Stomach smooth muscle (tissue), 2 donors: Measurements from ENCODE around the gene PIK3R1.

Experiments
- H3K27ac ChIP-seq: one replicate; pipeline ENCODE4 v1.7.0; 2013; ENCODE audit warnings: mild to moderate bottlenecking, low read length, inconsistent platforms
- H3K27me3 ChIP-seq, 2 donors: one replicate each; pipeline ENCODE4 v1.7.0; 2013; ENCODE audit warnings: low read length in 2 of 2; ENCODE audit not compliant: insufficient read depth in 2 of 2, control insufficient read depth in 1 of 2
- H3K36me3 ChIP-seq, 2 donors: one replicate each; pipeline ENCODE4 v1.7.0; 2013; ENCODE audit warnings: low read length in 2 of 2; ENCODE audit not compliant: control insufficient read depth in 2 of 2, insufficient read depth in 2 of 2
- H3K4me1 ChIP-seq: one replicate; pipeline ENCODE4 v1.7.0; 2013; ENCODE audit warnings: low read length; ENCODE audit not compliant: control insufficient read depth, insufficient read depth
- H3K4me3 ChIP-seq, 2 donors: one replicate each; pipeline ENCODE4 v1.7.0; 2013; ENCODE audit warnings: low read length in 2 of 2
- H3K9ac ChIP-seq, 2 donors: one replicate each; pipeline ENCODE4 v1.7.0; 2013; ENCODE audit warnings: low read length in 2 of 2, mild to moderate bottlenecking in 1 of 2
- H3K9me3 ChIP-seq, 2 donors: one replicate each; pipeline ENCODE4 v1.7.0; 2013; ENCODE audit warnings: low read length in 2 of 2; ENCODE audit not compliant: control insufficient read depth in 2 of 2
- donor health status: healthy.
- donor health status: Pancreatic carcinoma.

Gene PIK3R1

GRCh38 chr5:68306361-68307014, 90.9 kb downstream of the PIK3R1 start:
- H3K4me1 ChIP-seq, result no peaks in the 10 kb centered on the region
- no peaks in the 10 kb centered on the region for H3K9me3 ChIP-seq
- H3K4me3 ChIP-seq, result no peak overlapping the region
- no peaks in the 10 kb centered on the region for H3K27me3 ChIP-seq
- no peak overlapping the region for H3K27ac ChIP-seq
- H3K9ac ChIP-seq, result no peak overlapping the region
- H3K36me3 ChIP-seq, result peaks cover 0 to 2% of the 10 kb centered on the region in 2 donors

GRCh38 chr5:68313336-68313735, 97.8 kb downstream of the PIK3R1 start:
- H3K4me1 ChIP-seq, result no peaks in the 10 kb centered on the region
- no peaks in the 10 kb centered on the region for H3K36me3 ChIP-seq
- H3K27me3 ChIP-seq, result no peaks in the 10 kb centered on the region
- H3K4me3 ChIP-seq, result no peak overlapping the region
- no peak overlapping the region for H3K9ac ChIP-seq
- H3K9me3 ChIP-seq, result no peaks in the 10 kb centered on the region
- no peak overlapping the region for H3K27ac ChIP-seq

GRCh38 chr5:68314465-68314864, 98.9 kb downstream of the PIK3R1 start:
- H3K4me3 ChIP-seq, result no peak overlapping the region
- no peaks in the 10 kb centered on the region for H3K4me1 ChIP-seq
- no peak overlapping the region for H3K27ac ChIP-seq
- no peak overlapping the region for H3K9ac ChIP-seq
- no peaks in the 10 kb centered on the region for H3K27me3 ChIP-seq
- H3K9me3 ChIP-seq, result no peaks in the 10 kb centered on the region
- no peaks in the 10 kb centered on the region for H3K36me3 ChIP-seq

- Histone ChIP-seq H3K9ac (no peak overlapping the region), H3K9me3 (no peaks in the 10 kb centered on the region), H3K4me3 (no peak overlapping the region), H3K36me3 (no peaks in the 10 kb centered on the region), H3K4me1 (no peaks in the 10 kb centered on the region), H3K27ac (no peak overlapping the region), H3K27me3 (no peaks in the 10 kb centered on the region)
Measured at GRCh38 chr5:68315679-68316271, 100.2 kb downstream of the PIK3R1 start.

GRCh38 chr5:68316469-68316868, 100.9 kb downstream of the PIK3R1 start:
- H3K9me3 ChIP-seq, result no peaks in the 10 kb centered on the region
- no peaks in the 10 kb centered on the region for H3K4me1 ChIP-seq
- no peak overlapping the region for H3K9ac ChIP-seq
- H3K27me3 ChIP-seq, result no peaks in the 10 kb centered on the region
- no peaks in the 10 kb centered on the region for H3K36me3 ChIP-seq
- no peak overlapping the region for H3K27ac ChIP-seq
- H3K4me3 ChIP-seq, result no peak overlapping the region

GRCh38 chr5:68317646-68318045, 102.1 kb downstream of the PIK3R1 start:
- H3K9me3 ChIP-seq, result no peaks in the 10 kb centered on the region
- H3K27ac ChIP-seq, result no peak overlapping the region
- H3K27me3 ChIP-seq, result no peaks in the 10 kb centered on the region
- no peak overlapping the region for H3K4me3 ChIP-seq
- H3K9ac ChIP-seq, result no peak overlapping the region
- H3K36me3 ChIP-seq, result no peaks in the 10 kb centered on the region
- H3K4me1 ChIP-seq, result no peaks in the 10 kb centered on the region

GRCh38 chr5:68318955-68319705, 103.6 kb downstream of the PIK3R1 start:
- Histone ChIP-seq H3K27ac (no peak overlapping the region), H3K4me1 (no peaks in the 10 kb centered on the region), H3K27me3 (no peaks in the 10 kb centered on the region)

GRCh38 chr5:68319706-68320412, 104.3 kb downstream of the PIK3R1 start:
- Histone ChIP-seq H3K9me3 (no peaks in the 10 kb centered on the region), H3K27me3 (no peaks in the 10 kb centered on the region), H3K27ac (no peak overlapping the region), H3K36me3 (no peaks in the 10 kb centered on the region), H3K4me3 (no peak overlapping the region), H3K4me1 (no peaks in the 10 kb centered on the region), H3K9ac (no peak overlapping the region)

More at GRCh38 chr5:68318955-68319705, 103.6 kb downstream of the PIK3R1 start:
- no peaks in the 10 kb centered on the region for H3K9me3 ChIP-seq
- no peak overlapping the region for H3K9ac ChIP-seq
- H3K36me3 ChIP-seq, result no peaks in the 10 kb centered on the region
- H3K4me3 ChIP-seq, result no peak overlapping the region

GRCh38 chr5:68320413-68320986, 104.9 kb downstream of the PIK3R1 start:
- Histone ChIP-seq H3K9ac (no peak overlapping the region), H3K36me3 (no peaks in the 10 kb centered on the region), H3K27ac (no peak overlapping the region), H3K27me3 (no peaks in the 10 kb centered on the region), H3K4me1 (no peaks in the 10 kb centered on the region), H3K9me3 (no peaks in the 10 kb centered on the region), H3K4me3 (no peak overlapping the region)

- no peaks in the 10 kb centered on the region for H3K4me1 ChIP-seq
- H3K4me3 ChIP-seq, result no peak overlapping the region
- no peaks in the 10 kb centered on the region for H3K36me3 ChIP-seq
- H3K27me3 ChIP-seq, result no peaks in the 10 kb centered on the region
- no peaks in the 10 kb centered on the region for H3K9me3 ChIP-seq
- no peak overlapping the region for H3K27ac ChIP-seq
- H3K9ac ChIP-seq, result no peak overlapping the region
Measured at GRCh38 chr5:68325065-68325580, 109.6 kb downstream of the PIK3R1 start.
